OCI-LY1 (cell line): ENCODE measurements around the gene FGF11.

Experiments used
- H2AFZ ChIP-seq: fragments of 200-600 bp; sonication (generic), shearing (Covaris generic); 2 replicates; pipeline ENCODE4 v1.6.0; 2014; ENCODE audit warnings: antibody characterized with exemption, mild to moderate bottlenecking, low read length
- H3F3A ChIP-seq: fragments of 200-600 bp; sonication (generic), shearing (Covaris generic); 2 replicates; pipeline ENCODE4 v1.6.0; 2014; ENCODE audit warnings: mild to moderate bottlenecking, antibody characterized with exemption, low read length, moderate library complexity; ENCODE audit not compliant: insufficient read depth
- H3K27ac ChIP-seq: fragments of 200-600 bp; sonication (generic); 2 replicates; pipeline ENCODE4 v1.5.1; 2014; ENCODE audit warnings: low read length, mixed run types, mild to moderate bottlenecking, low read depth; ENCODE audit not compliant: poor library complexity, severe bottlenecking
- H3K27me3 ChIP-seq: fragments of 200-600 bp; sonication (generic); 2 replicates; pipeline ENCODE4 v1.6.0; 2014; ENCODE audit warnings: antibody characterized with exemption, mild to moderate bottlenecking, low read length, moderate library complexity; ENCODE audit not compliant: insufficient read depth
- H3K36me3 ChIP-seq: fragments of 200-600 bp; sonication (generic); 2 replicates; pipeline ENCODE4 v1.6.1; 2014; ENCODE audit warnings: mild to moderate bottlenecking, antibody characterized with exemption, low read length, moderate library complexity, mixed read lengths; ENCODE audit not compliant: insufficient read depth
- H3K4me1 ChIP-seq: fragments of 200-600 bp; sonication (generic); 2 replicates; pipeline ENCODE4 v1.5.1; 2014; ENCODE audit warnings: mild to moderate bottlenecking, low read length, moderate library complexity; ENCODE audit not compliant: insufficient read depth, severe bottlenecking
- H3K4me2 ChIP-seq: fragments of 200-600 bp; sonication (generic), shearing (Covaris generic); 2 replicates; pipeline ENCODE4 v1.6.1; 2014; ENCODE audit warnings: low read length
- H3K4me3 ChIP-seq: fragments of 200-600 bp; sonication (generic); 2 replicates; pipeline ENCODE4 v1.5.1; 2014; ENCODE audit warnings: low read length, low read depth, mild to moderate bottlenecking, mixed read lengths; ENCODE audit not compliant: poor library complexity, severe bottlenecking
- H3K79me2 ChIP-seq: fragments of 200-600 bp; shearing (Covaris generic); 2 replicates; pipeline ENCODE4 v1.6.1; 2016; ENCODE audit warnings: mixed run types, low read length, mixed read lengths; ENCODE audit not compliant: insufficient read depth
- H3K9ac ChIP-seq: fragments of 200-600 bp; sonication (generic), shearing (Covaris generic); 2 replicates; pipeline ENCODE4 v1.6.1; 2014; ENCODE audit warnings: mild to moderate bottlenecking, low read length, mixed read lengths
- H3K9me2 ChIP-seq: fragments of 200-600 bp; sonication (generic), shearing (Covaris generic); 2 replicates; pipeline ENCODE4 v1.6.1; 2014; ENCODE audit warnings: low read depth, mild to moderate bottlenecking, low read length, mixed read lengths
- H3K9me3 ChIP-seq: fragments of 200-600 bp; shearing (Covaris generic); 2 replicates; pipeline ENCODE4 v1.6.1; 2014; ENCODE audit warnings: low read length, mixed read lengths
- H4K20me1 ChIP-seq: fragments of 200-600 bp; sonication (generic), shearing (Covaris generic); 2 replicates; pipeline ENCODE4 v1.6.0; 2016; ENCODE audit warnings: mild to moderate bottlenecking, low read length; ENCODE audit not compliant: insufficient read depth
- EZH2 ChIP-seq: fragments of 200-600 bp; sonication (generic), shearing (Covaris generic); IDR thresholded peaks from 2 replicates; pipeline ENCODE4 v1.8.0; 2017; ENCODE audit warnings: borderline replicate concordance, mixed run types, mild to moderate bottlenecking, antibody characterized with exemption, low read length, moderate library complexity, mixed read lengths
- TF ChIP-seq, protein P1 (sequence below): fragments of 200-600 bp; sonication (generic), shearing (Covaris generic); IDR thresholded peaks from 2 replicates; pipeline ENCODE4 v1.5.1; 2017; ENCODE audit warnings: mild to moderate bottlenecking, antibody characterized with exemption, low read length, moderate library complexity, mixed read lengths

The FGF11 gene

DNA sequence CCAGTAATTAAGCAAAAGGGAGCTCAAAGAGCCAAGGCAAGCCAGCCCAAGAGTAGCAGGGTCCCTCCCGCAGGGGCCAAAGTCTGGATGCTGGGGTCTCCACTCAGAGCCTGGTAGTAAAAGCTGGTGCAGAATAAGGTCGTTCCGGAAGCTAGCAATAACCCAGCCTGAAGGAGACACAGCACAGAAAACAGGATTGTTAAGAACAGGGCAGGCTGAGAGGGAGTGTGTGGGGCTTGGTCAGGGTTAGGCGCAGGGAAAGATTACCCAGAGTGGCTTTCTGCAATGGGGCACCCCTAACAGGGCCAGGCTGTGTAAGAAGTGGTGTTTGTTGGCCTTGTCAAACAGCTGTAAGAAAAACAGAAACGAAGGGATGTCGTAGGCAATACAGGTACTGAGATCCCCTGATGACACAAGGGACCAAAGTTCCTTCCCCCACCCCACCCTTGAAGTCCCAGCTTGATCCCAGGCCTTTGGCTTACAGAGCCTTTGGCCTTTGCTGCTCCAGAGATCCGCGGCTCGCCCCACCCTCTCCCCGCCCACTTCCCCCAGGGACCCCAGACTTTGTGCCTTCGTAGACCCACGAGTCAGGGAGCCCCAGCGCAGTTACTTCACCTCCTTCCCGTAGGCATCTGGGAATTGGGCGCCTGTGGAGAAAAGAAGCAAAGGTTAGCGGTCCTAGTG is 36.1 kb upstream of the FGF11 start:
- Histone ChIP-seq H3K27ac (no peak overlapping the region), H3K79me2 (no peaks in the 10 kb centered on the region), H3K9me2 (no peaks in the 10 kb centered on the region), H3K4me2 (peak overlapping the region; percentile 85), H3K27me3 (peaks cover 9% of the 10 kb centered on the region), H3K9ac (peak overlapping the region; percentile 78), H4K20me1 (no peaks in the 10 kb centered on the region), H3F3A (0 out of 2 replicates have a peak, but pooled peaks cover 3% of the 10 kb centered on the region), H3K4me1 (peaks cover 15% of the 10 kb centered on the region), H2AFZ (no peak overlapping the region), H3K4me3 (peak overlapping the region; percentile 77), H3K9me3 (no peaks in the 10 kb centered on the region), H3K36me3 (no peaks in the 10 kb centered on the region)
- no peak for TF ChIP-seq EZH2

DNA sequence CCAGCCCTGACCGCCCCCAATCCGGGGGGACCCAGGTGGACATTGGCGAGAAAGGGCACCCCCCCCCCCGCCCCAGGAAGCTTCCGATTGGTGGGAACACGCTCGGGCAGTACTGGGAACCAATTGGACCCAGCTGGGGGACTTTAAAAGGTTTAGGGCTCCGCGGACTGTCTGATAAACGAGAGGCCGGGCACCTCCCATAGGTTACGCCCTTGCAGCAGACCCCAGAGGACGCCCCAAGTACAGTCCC is 35.7 kb upstream of the FGF11 start:
- Histone ChIP-seq H3K79me2 (no peaks in the 10 kb centered on the region), H3K27me3 (peaks cover 9% of the 10 kb centered on the region), H3K4me1 (peaks cover 15% of the 10 kb centered on the region), H3K4me3 (peak overlapping the region; percentile 77), H3K27ac (no peak overlapping the region), H3K4me2 (peak overlapping the region; percentile 85), H3K9me3 (no peaks in the 10 kb centered on the region), H2AFZ (no peak overlapping the region), H3K36me3 (no peaks in the 10 kb centered on the region), H3K9me2 (no peaks in the 10 kb centered on the region), H3K9ac (peak overlapping the region; percentile 78), H4K20me1 (no peaks in the 10 kb centered on the region), H3F3A (0 out of 2 replicates have a peak, but pooled peaks cover 3% of the 10 kb centered on the region)
- TF ChIP-seq, protein P1, sequence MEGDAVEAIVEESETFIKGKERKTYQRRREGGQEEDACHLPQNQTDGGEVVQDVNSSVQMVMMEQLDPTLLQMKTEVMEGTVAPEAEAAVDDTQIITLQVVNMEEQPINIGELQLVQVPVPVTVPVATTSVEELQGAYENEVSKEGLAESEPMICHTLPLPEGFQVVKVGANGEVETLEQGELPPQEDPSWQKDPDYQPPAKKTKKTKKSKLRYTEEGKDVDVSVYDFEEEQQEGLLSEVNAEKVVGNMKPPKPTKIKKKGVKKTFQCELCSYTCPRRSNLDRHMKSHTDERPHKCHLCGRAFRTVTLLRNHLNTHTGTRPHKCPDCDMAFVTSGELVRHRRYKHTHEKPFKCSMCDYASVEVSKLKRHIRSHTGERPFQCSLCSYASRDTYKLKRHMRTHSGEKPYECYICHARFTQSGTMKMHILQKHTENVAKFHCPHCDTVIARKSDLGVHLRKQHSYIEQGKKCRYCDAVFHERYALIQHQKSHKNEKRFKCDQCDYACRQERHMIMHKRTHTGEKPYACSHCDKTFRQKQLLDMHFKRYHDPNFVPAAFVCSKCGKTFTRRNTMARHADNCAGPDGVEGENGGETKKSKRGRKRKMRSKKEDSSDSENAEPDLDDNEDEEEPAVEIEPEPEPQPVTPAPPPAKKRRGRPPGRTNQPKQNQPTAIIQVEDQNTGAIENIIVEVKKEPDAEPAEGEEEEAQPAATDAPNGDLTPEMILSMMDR = no peak
- TF ChIP-seq EZH2 = no peak

DNA sequence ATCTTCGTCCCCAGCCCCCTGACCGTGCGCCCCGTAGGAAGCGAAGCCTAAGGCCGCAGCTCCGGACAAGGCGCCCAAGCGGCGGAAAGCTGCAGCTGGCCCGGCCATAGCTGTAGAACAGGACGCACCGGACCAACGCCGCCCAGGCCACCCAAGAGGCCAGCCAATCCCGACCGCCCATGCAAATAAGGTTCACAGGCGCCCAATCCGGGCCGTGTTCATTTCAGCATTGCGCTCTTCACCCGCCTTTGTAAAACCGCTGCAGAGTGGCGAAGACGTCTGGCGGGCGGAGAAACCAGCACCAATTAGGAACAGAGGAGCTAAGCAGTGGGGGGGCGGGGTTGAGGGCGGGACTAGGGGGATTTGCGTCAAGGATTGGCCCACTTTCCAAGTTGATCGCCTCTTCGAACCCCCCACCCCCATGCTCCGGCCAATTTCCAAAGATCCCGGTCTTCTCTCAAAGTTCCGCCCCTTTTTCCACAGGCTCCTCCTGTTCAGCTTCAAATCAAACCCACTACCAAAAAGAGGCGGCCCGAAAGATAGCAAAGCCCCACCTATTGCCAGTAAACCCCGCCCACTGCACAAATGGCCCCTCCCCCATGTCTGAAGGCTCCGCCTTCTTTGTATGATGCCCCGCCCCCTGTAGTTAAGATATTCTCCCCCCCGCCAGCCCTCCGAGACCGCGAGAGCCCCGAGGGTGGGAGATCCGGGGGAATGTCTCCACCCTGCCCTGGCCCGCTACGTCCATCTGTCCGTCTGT is 35.2 kb upstream of the FGF11 start, which contains the start of gene TMEM256:
Gene TMEM256 (minus strand): TSS at position 121 of the 760 bp plus-strand sequence. CDS start 13 bp downstream, at position 108.
- Histone ChIP-seq H3K4me1 (peaks cover 15% of the 10 kb centered on the region), H3K9me2 (no peaks in the 10 kb centered on the region), H3F3A (0 out of 2 replicates have a peak, but pooled peaks cover 3% of the 10 kb centered on the region), H2AFZ (no peak within 1 kb of the TSS), H3K9ac (peak within 1 kb of the TSS; percentile 78), H3K4me2 (peak within 1 kb of the TSS; percentile 85), H3K27ac (no peak within 1 kb of the TSS), H3K27me3 (peaks cover 9% of the 10 kb centered on the region), H3K4me3 (peak within 1 kb of the TSS; percentile 77), H3K36me3 (no peaks in the 10 kb centered on the region), H4K20me1 (no peaks in the 10 kb centered on the region), H3K9me3 (no peaks in the 10 kb centered on the region), H3K79me2 (no peaks in the 10 kb centered on the region)
- TF ChIP-seq, protein P1 = no peak
- TF ChIP-seq EZH2 = no peak
